ENCODE results near the gene RAET1G.

RAET1G gene

DNA sequence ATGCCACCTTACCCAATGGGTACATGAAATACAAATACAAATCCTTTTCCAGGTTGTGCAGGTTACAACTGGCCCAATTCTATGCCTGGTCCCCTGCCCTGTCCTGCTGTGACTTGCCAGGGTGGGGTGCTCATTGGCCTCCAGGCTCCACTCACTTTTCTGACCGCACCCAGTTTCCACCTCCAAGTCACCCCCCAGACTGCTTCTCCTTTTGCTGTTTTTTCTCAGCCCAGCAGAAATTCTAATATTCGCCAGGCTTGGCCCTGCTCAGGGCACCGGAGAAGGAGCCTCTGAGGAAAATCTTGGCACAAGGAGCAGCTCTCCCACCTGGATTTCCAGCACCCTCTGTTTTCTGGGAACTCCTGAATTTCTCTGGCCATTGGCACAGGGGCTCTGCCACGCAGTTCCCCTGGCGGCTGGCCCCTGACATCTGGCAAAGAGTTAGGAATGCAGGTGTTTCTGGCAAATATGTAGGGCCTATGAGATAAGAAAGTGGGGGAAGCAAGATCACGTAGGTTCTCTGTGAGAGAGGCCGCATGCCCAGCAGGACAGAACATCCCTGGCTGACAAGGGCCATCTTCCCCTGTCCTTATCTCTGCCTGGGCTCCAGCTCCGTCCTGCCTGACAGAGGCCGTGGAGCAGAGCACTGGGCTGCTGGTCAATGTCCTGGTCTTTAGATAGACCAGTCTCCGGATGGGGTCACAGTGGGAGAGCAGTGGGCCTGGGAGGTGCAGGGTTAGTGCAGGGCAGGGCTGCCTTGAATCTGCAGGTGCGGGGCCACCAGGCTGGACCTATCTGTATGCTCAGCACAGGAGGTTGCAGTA lies 22.1 kb downstream of the RAET1G start:
- Histone ChIP-seq H3K79me2 (ENCODE audit: insufficient read depth, low read length) (no peaks in the 10 kb centered on the region), H3K9me3 (ENCODE audit: insufficient read depth, low read length, severe bottlenecking) (no peaks in the 10 kb centered on the region), H3K4me1 (ENCODE audit: insufficient read depth, low read length) (no peaks in the 10 kb centered on the region), H3K9ac (ENCODE audit: low read depth, low read length) (no peak overlapping the region), H3K4me3 (ENCODE audit: low read depth in 1 of 2, low read length in 2 of 2) (no peak overlapping the region), H3K27me3 (ENCODE audit: insufficient read depth, low read length, poor library complexity) (peaks cover 4% of the 10 kb centered on the region), H3K27ac (ENCODE audit: low read length) (no peak overlapping the region), H2AFZ (ENCODE audit: low read depth, low read length) (no peak overlapping the region), H3K36me3 (ENCODE audit: insufficient read depth, low read length) (no peaks in the 10 kb centered on the region), H3K4me2 (ENCODE audit: insufficient read depth, low read length) (no peak overlapping the region), H4K20me1 (ENCODE audit: insufficient read depth, low read length) (no peaks in the 10 kb centered on the region)
- ATAC-seq (ENCODE audit: insufficient read depth, low read depth) (no peak), DNase-seq (no peak)
- no peak for TF ChIP-seq EZH2 (IDR thresholded peaks at IDR 0.05; ENCODE audit: borderline replicate concordance, low read depth, low read length, severe bottlenecking)
- TF ChIP-seq, protein P1, sequence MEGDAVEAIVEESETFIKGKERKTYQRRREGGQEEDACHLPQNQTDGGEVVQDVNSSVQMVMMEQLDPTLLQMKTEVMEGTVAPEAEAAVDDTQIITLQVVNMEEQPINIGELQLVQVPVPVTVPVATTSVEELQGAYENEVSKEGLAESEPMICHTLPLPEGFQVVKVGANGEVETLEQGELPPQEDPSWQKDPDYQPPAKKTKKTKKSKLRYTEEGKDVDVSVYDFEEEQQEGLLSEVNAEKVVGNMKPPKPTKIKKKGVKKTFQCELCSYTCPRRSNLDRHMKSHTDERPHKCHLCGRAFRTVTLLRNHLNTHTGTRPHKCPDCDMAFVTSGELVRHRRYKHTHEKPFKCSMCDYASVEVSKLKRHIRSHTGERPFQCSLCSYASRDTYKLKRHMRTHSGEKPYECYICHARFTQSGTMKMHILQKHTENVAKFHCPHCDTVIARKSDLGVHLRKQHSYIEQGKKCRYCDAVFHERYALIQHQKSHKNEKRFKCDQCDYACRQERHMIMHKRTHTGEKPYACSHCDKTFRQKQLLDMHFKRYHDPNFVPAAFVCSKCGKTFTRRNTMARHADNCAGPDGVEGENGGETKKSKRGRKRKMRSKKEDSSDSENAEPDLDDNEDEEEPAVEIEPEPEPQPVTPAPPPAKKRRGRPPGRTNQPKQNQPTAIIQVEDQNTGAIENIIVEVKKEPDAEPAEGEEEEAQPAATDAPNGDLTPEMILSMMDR (IDR thresholded peaks at IDR 0.05; ENCODE audit: borderline replicate concordance, extremely low read depth, low read length, poor library complexity, severe bottlenecking), result no peak

DNA sequence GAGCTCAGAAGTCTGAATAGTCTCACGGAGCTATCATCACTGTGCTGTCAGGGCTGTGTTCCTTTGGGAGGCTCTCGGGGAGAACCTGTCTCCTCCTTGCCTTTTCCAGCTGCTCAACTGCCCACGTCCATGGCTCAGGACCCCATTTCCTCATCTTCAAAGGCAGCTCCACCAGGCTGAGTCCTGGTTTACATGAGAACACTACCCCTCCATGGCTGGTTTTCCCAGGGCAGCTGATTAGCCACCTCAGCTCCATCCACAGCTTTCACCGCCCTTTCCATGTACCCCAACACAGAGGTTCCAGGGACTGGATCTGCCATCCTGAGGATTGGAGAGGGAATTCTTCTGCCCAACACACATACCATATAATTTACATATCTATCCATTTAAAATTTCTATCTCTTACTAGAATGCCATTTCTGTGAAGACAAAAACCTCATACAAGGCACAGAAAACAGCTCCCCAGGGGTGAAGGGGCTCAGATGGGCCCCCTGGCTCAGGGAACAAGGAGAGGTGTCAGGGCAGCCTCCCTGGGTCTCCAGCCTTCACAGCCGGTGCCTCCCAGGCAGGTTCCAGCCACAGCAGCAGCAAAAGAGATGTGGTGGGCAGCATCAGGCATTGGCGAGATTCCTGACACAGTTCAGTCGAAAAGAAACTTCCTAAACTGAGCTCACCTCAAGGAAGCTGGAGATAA lies 22.8 kb downstream of the RAET1G start:
- Histone ChIP-seq H3K4me2 (ENCODE audit: insufficient read depth, low read length) (no peak overlapping the region), H3K27ac (ENCODE audit: low read length) (no peak overlapping the region), H3K36me3 (ENCODE audit: insufficient read depth, low read length) (no peaks in the 10 kb centered on the region), H3K9me3 (ENCODE audit: insufficient read depth, low read length, severe bottlenecking) (no peaks in the 10 kb centered on the region), H3K79me2 (ENCODE audit: insufficient read depth, low read length) (no peaks in the 10 kb centered on the region), H3K4me1 (ENCODE audit: insufficient read depth, low read length) (no peaks in the 10 kb centered on the region), H2AFZ (ENCODE audit: low read depth, low read length) (no peak overlapping the region), H3K4me3 (ENCODE audit: low read depth in 1 of 2, low read length in 2 of 2) (no peak overlapping the region), H3K9ac (ENCODE audit: low read depth, low read length) (no peak overlapping the region), H4K20me1 (ENCODE audit: insufficient read depth, low read length) (no peaks in the 10 kb centered on the region), H3K27me3 (ENCODE audit: insufficient read depth, low read length, poor library complexity) (peaks cover 4% of the 10 kb centered on the region)
- DNase-seq (no peak), ATAC-seq (ENCODE audit: insufficient read depth, low read depth) (no peak)
- TF ChIP-seq, protein P1 (IDR thresholded peaks at IDR 0.05; ENCODE audit: borderline replicate concordance, extremely low read depth, low read length, poor library complexity, severe bottlenecking), result no peak
- TF ChIP-seq EZH2 (IDR thresholded peaks at IDR 0.05; ENCODE audit: borderline replicate concordance, low read depth, low read length, severe bottlenecking), result no peak

DNA sequence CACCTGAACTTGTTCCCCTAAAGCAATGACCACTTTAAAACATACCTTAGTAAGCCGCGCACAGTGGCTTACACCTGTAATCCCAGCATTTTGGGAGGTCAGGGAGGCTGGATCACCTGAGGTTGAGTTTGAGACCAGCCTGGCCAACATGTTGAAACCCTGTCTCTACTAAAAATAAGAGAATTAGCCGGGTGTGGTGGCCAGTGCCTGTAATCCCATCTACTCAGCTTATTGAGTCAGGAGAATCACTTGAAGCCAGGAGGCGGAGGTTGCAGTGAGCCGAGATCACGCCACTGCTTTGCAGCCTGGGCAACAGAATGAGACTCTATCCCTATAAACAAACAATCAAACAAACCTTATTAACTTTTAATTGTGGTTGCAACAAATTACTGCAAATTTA lies 23.4 kb downstream of the RAET1G start:
- no peak for TF ChIP-seq EZH2 (IDR thresholded peaks at IDR 0.05; ENCODE audit: borderline replicate concordance, low read depth, low read length, severe bottlenecking)
- TF ChIP-seq, protein P1 (IDR thresholded peaks at IDR 0.05; ENCODE audit: borderline replicate concordance, extremely low read depth, low read length, poor library complexity, severe bottlenecking), result no peak

More for the DNA sequence above, 23.4 kb downstream of the RAET1G start:
- Histone ChIP-seq H3K4me3 (ENCODE audit: low read depth in 1 of 2, low read length in 2 of 2) (no peak overlapping the region), H3K4me2 (ENCODE audit: insufficient read depth, low read length) (no peak overlapping the region), H2AFZ (ENCODE audit: low read depth, low read length) (no peak overlapping the region), H3K27ac (ENCODE audit: low read length) (no peak overlapping the region), H3K27me3 (ENCODE audit: insufficient read depth, low read length, poor library complexity) (peaks cover 4% of the 10 kb centered on the region), H4K20me1 (ENCODE audit: insufficient read depth, low read length) (no peaks in the 10 kb centered on the region), H3K79me2 (ENCODE audit: insufficient read depth, low read length) (no peaks in the 10 kb centered on the region), H3K9me3 (ENCODE audit: insufficient read depth, low read length, severe bottlenecking) (no peaks in the 10 kb centered on the region), H3K9ac (ENCODE audit: low read depth, low read length) (no peak overlapping the region), H3K4me1 (ENCODE audit: insufficient read depth, low read length) (no peaks in the 10 kb centered on the region), H3K36me3 (ENCODE audit: insufficient read depth, low read length) (no peaks in the 10 kb centered on the region)
- DNase-seq (no peak), ATAC-seq (ENCODE audit: insufficient read depth, low read depth) (no peak)

Measured in DND-41 (cell line).